Mesenchymal stem cell (in vitro differentiated cells and primary cell): ENCODE data around the gene SCUBE3.
A peak's percentile ranks its signal among the peaks of the same experiment; 100 is the strongest.

Experiments used
- DNase-seq: peaks from one replicate; pipeline ENCODE4 v3.0.0-alpha.2; 2013
- H2AFZ ChIP-seq: one replicate; pipeline ENCODE4 v1.6.1; 2013; ENCODE audit warnings: low read depth, mild to moderate bottlenecking, control low read depth, inconsistent platforms, low read length, moderate library complexity
- H2AK5ac ChIP-seq: 2 replicates; pipeline ENCODE4 v1.6.1; 2013; ENCODE audit warnings: low read length, moderate library complexity, mild to moderate bottlenecking, inconsistent platforms; ENCODE audit not compliant: severe bottlenecking
- H2BK120ac ChIP-seq: one replicate; pipeline ENCODE4 v1.6.1; 2013; ENCODE audit warnings: low read depth, mild to moderate bottlenecking, inconsistent platforms, low read length, moderate library complexity
- H2BK12ac ChIP-seq, 2 experiments: one replicate each; pipeline ENCODE4 v1.6.1; 2013; ENCODE audit warnings: inconsistent platforms in 2 of 2, low read length in 2 of 2, mild to moderate bottlenecking in 2 of 2, moderate library complexity in 2 of 2, control low read depth in 1 of 2
- H2BK15ac ChIP-seq: one replicate; pipeline ENCODE4 v1.6.1; 2013; ENCODE audit warnings: mild to moderate bottlenecking, low read depth, inconsistent platforms; ENCODE audit not compliant: poor library complexity, severe bottlenecking
- H2BK5ac ChIP-seq: 2 replicates; pipeline ENCODE4 v1.6.1; 2013; ENCODE audit warnings: low read depth, mild to moderate bottlenecking, low read length, control low read depth, inconsistent platforms; ENCODE audit not compliant: poor library complexity, severe bottlenecking
- H3K14ac ChIP-seq, 2 experiments: one replicate each; pipeline ENCODE4 v1.6.1; 2013; ENCODE audit warnings: inconsistent platforms in 2 of 2, low read length in 2 of 2, control low read depth in 1 of 2, mild to moderate bottlenecking in 1 of 2, moderate library complexity in 1 of 2
- H3K18ac ChIP-seq, 2 experiments: one replicate each; pipeline ENCODE4 v1.6.1; 2013; ENCODE audit warnings: inconsistent platforms in 2 of 2, low read length in 2 of 2, control low read depth in 1 of 2, low read depth in 1 of 2, mild to moderate bottlenecking in 1 of 2
- H3K23ac ChIP-seq, 2 experiments: one replicate each; pipeline ENCODE4 v1.6.1; 2013; ENCODE audit warnings: inconsistent platforms in 2 of 2, low read length in 2 of 2, mild to moderate bottlenecking in 2 of 2, moderate library complexity in 2 of 2, control low read depth in 1 of 2
- H3K27ac ChIP-seq: 2 replicates; pipeline ENCODE4 v1.5.1; 2013; ENCODE audit warnings: mild to moderate bottlenecking, moderate library complexity, low read length, control low read depth, inconsistent platforms; ENCODE audit not compliant: poor library complexity, severe bottlenecking
- H3K27me3 ChIP-seq, 2 experiments: 2 replicates each; pipeline versions ENCODE4 v1.6.1 to v1.7.0; 2013; ENCODE audit warnings: low read length in 2 of 2, mild to moderate bottlenecking in 2 of 2, moderate library complexity in 2 of 2, control low read depth in 1 of 2, inconsistent platforms in 1 of 2; ENCODE audit not compliant: control insufficient read depth in 1 of 2, insufficient read depth in 1 of 2
- H3K36me3 ChIP-seq, 2 experiments: 2 replicates each; pipeline versions ENCODE4 v1.6.1 to v1.7.0; 2013; ENCODE audit warnings: low read length in 2 of 2, control low read depth in 1 of 2, inconsistent platforms in 1 of 2, low read depth in 1 of 2, mild to moderate bottlenecking in 1 of 2; ENCODE audit not compliant: insufficient read depth in 2 of 2, control insufficient read depth in 1 of 2
- H3K4ac ChIP-seq, 2 experiments: one replicate each; pipeline ENCODE4 v1.6.1; 2013; ENCODE audit warnings: inconsistent platforms in 2 of 2, low read length in 2 of 2, mild to moderate bottlenecking in 2 of 2, moderate library complexity in 2 of 2, control low read depth in 1 of 2, low read depth in 1 of 2
- H3K4me1 ChIP-seq: 2 replicates; pipeline ENCODE4 v1.6.1; 2013; ENCODE audit warnings: low read depth, low read length, control low read depth; ENCODE audit not compliant: control insufficient read depth, insufficient read depth
- H3K4me2 ChIP-seq: 2 replicates; pipeline ENCODE4 v1.6.1; 2013; ENCODE audit warnings: low read length, mild to moderate bottlenecking, inconsistent platforms; ENCODE audit not compliant: poor library complexity, severe bottlenecking
- H3K4me3 ChIP-seq, 2 experiments: 2 replicates each; pipeline versions ENCODE4 v1.5.1 to v1.7.0; 2013; ENCODE audit warnings: low read length in 2 of 2, mild to moderate bottlenecking in 2 of 2, control low read depth in 1 of 2, low read depth in 1 of 2; ENCODE audit not compliant: insufficient read depth in 1 of 2
- H3K79me1 ChIP-seq: replicated peaks from 2 replicates; pipeline ENCODE4 v1.6.1; 2013; ENCODE audit warnings: mild to moderate bottlenecking, control low read depth, low read length, inconsistent platforms; ENCODE audit not compliant: poor library complexity, severe bottlenecking
- H3K9ac ChIP-seq: 2 replicates; pipeline ENCODE4 v1.7.0; 2013; ENCODE audit warnings: mild to moderate bottlenecking, low read length, moderate library complexity
- H3K9me3 ChIP-seq: 2 replicates; pipeline ENCODE4 v1.7.0; 2013; ENCODE audit warnings: mild to moderate bottlenecking, low read length; ENCODE audit not compliant: control insufficient read depth
- H4K8ac ChIP-seq: one replicate; pipeline ENCODE4 v1.6.1; 2013; ENCODE audit warnings: inconsistent platforms, mild to moderate bottlenecking, low read length, moderate library complexity
- H4K91ac ChIP-seq: one replicate; pipeline ENCODE4 v1.6.1; 2013; ENCODE audit warnings: mild to moderate bottlenecking, low read length, inconsistent platforms
- WGBS: methylation state at CpG from one replicate; pipeline ENCODE4 v1.1.7; 2013; ENCODE audit warnings: mixed read lengths; 5-methylcytosine and 5-hydroxymethylcytosine counted together

The SCUBE3 gene

DNA sequence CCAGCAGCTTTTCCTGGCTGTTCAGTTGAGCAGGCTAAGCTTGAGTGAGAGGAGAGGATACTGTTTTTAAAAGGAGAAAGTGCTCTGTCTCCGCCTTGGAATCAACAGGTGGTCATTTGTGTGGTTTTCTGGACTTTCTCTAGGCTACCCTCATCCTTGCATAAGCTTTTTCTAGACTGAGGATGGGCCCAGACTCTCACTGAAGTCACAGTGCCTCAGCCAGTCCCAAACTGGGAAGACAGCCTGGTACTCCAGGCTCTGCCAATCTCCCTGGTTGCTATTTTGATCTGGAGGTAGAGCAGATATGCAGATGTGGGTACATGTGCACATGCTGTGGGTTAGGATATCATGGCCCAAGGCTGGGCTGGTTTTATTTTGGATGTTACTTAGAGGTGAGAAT, 7.0 kb downstream of the SCUBE3 start:
- Histone ChIP-seq H3K4me1 (peaks cover 3% of the 10 kb centered on the region), H2BK5ac (no peak overlapping the region), H2BK15ac (no peak overlapping the region), H3K79me1 (peaks cover 1% of the 10 kb centered on the region), H3K9ac (no peak overlapping the region), H3K4ac (no peak overlapping the region), H4K91ac (peak overlapping the region; percentile 53), H3K14ac (no peak overlapping the region), H3K4me3 (no peak overlapping the region), H3K18ac (no peak overlapping the region), H2AFZ (no peak overlapping the region), H3K23ac (no peak overlapping the region), H2BK120ac (no peak overlapping the region), H3K9me3 (no peaks in the 10 kb centered on the region), H3K27me3 (peaks cover 0 to 36% of the 10 kb centered on the region in 2 experiments), H3K4me2 (no peak overlapping the region), H2AK5ac (no peak overlapping the region), H4K8ac (no peak overlapping the region), H2BK12ac (no peak overlapping the region), H3K36me3 (peaks cover 0 to 16% of the 10 kb centered on the region in 2 experiments), H3K27ac (no peak overlapping the region)
- 100% methylated on average over 1 of the region's 1 CpG for WGBS
- no peak for DNase-seq

DNA sequence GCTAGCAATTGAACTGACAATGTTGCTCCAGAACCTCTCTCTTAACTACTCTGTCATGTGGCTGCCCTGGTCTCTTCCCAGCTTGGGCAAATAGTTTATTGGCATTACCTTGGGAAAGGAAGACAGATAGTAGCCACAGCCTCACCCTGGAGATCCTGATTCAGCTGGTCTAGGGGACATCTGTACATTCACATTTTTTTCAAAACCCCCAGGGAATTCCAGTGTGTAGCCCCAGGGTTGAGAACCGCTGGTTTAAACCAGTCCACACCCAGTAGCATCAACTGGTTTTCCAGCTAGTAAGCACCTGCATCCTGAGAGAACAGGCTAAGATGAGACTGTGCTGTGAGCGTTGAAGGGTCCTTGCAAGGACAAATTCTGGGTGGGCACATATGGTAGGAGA, 9.6 kb downstream of the SCUBE3 start:
- Histone ChIP-seq H2BK5ac (no peak overlapping the region), H3K18ac (no peak overlapping the region), H3K9me3 (no peaks in the 10 kb centered on the region), H2AFZ (no peak overlapping the region), H4K8ac (no peak overlapping the region), H2AK5ac (no peak overlapping the region), H3K23ac (no peak overlapping the region), H2BK15ac (no peak overlapping the region), H2BK12ac (no peak overlapping the region), H2BK120ac (no peak overlapping the region), H3K4me3 (no peak overlapping the region), H3K9ac (no peak overlapping the region), H3K36me3 (peaks cover 0 to 18% of the 10 kb centered on the region in 2 experiments), H4K91ac (no peak overlapping the region), H3K14ac (no peak overlapping the region), H3K4me1 (peaks cover 3% of the 10 kb centered on the region), H3K4ac (no peak overlapping the region), H3K4me2 (no peak overlapping the region), H3K79me1 (peaks cover 1% of the 10 kb centered on the region), H3K27me3 (peaks cover 0 to 16% of the 10 kb centered on the region in 2 experiments), H3K27ac (no peak overlapping the region)
- 69% methylated on average over 2 of the region's 2 CpGs for WGBS
- DNase-seq: no peak

DNA sequence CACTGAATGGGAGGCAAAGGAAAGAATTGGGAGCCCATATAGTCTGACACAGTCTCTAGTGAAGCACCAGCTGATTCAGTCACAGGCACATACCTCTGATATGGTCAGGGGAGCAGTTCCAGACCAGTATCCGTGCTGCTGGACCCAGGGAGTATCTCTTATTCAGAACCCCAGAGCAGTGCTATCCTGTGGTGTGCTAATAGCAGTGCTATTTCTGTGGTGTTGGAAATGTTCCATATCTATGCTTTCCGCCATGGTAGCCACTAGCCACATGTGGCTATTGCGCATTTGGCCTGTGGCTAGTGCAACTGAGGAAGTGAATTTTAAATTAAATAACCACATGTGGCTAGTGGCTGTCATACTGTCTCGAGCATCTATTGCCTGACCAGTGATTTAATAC, 11.0 kb downstream of the SCUBE3 start:
- H2BK12ac ChIP-seq: no peak overlapping the region
- peaks cover 3% of the 10 kb centered on the region for H3K4me1 ChIP-seq
- WGBS: 96% methylated on average over 4 of the region's 4 CpGs
- H2AFZ ChIP-seq: no peak overlapping the region
- peaks cover 0 to 23% of the 10 kb centered on the region in 2 experiments for H3K36me3 ChIP-seq
- H3K9ac ChIP-seq: no peak overlapping the region
- H3K27ac ChIP-seq: no peak overlapping the region
- no peak overlapping the region for H3K4ac ChIP-seq
- H3K18ac ChIP-seq: no peak overlapping the region
- no peaks in the 10 kb centered on the region for H3K9me3 ChIP-seq
- H3K79me1 ChIP-seq: peaks cover 1% of the 10 kb centered on the region
- H4K91ac ChIP-seq: no peak overlapping the region
- H2AK5ac ChIP-seq: no peak overlapping the region
- H3K4me2 ChIP-seq: no peak overlapping the region
- no peak for DNase-seq
- H3K27me3 ChIP-seq: peaks cover 0 to 16% of the 10 kb centered on the region in 2 experiments
- H2BK120ac ChIP-seq: no peak overlapping the region
- H3K23ac ChIP-seq: no peak overlapping the region
- H3K4me3 ChIP-seq: no peak overlapping the region
- no peak overlapping the region for H2BK5ac ChIP-seq
- H3K14ac ChIP-seq: no peak overlapping the region
- H4K8ac ChIP-seq: peak overlapping the region; percentile 40
- H2BK15ac ChIP-seq: no peak overlapping the region

DNA sequence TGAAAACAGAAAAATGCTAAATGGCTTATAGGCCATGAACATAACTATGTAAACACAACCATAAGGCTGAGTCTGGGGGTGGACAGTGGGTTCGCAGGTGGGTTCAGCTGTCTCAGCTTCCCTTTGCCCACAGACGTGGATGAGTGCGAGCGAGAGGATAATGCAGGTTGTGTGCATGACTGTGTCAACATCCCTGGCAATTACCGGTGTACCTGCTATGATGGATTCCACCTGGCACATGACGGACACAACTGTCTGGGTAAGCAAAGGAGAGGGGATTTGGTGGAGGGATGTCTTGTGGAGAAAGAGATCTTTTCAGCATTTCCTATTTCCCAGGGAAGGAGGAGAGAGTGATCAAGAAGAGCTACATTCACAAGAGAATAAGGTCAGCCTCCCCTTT, 14.7 kb downstream of the SCUBE3 start:
- H2BK15ac ChIP-seq: no peak overlapping the region
- H4K91ac ChIP-seq: no peak overlapping the region
- no peaks in the 10 kb centered on the region for H3K9me3 ChIP-seq
- no peak overlapping the region for H3K23ac ChIP-seq
- H2BK5ac ChIP-seq: no peak overlapping the region
- 95% methylated on average over 6 of the region's 6 CpGs for whole genome bisulfite sequencing
- peak overlapping the region in 1 of 2 experiments; percentile 73 for H3K4ac ChIP-seq
- H3K4me2 ChIP-seq: no peak overlapping the region
- peaks cover 17 to 36% of the 10 kb centered on the region in 2 experiments for H3K36me3 ChIP-seq
- no peak overlapping the region for H3K27ac ChIP-seq
- H2BK120ac ChIP-seq: no peak overlapping the region
- no peak overlapping the region for H2AK5ac ChIP-seq
- peaks cover 1% of the 10 kb centered on the region for H3K4me1 ChIP-seq
- H3K4me3 ChIP-seq: no peak overlapping the region
- no peaks in the 10 kb centered on the region for H3K27me3 ChIP-seq
- H4K8ac ChIP-seq: no peak overlapping the region
- DNase-seq: no peak
- peaks cover 1% of the 10 kb centered on the region for H3K79me1 ChIP-seq
- no peak overlapping the region for H3K14ac ChIP-seq
- no peak overlapping the region for H2AFZ ChIP-seq
- H3K9ac ChIP-seq: no peak overlapping the region
- no peak overlapping the region for H2BK12ac ChIP-seq
- H3K18ac ChIP-seq: no peak overlapping the region
